HS-27A (cell line): ENCODE data around the gene TEX30.
A peak's percentile ranks its signal among the peaks of the same experiment; 100 is the strongest.
"Not testable (repeated sequence)": the region's sequence is repeated elsewhere in the genome, so short reads cannot be mapped to it uniquely, and the experiment has no call there.

Experiments used
- DNase-seq: peaks from one replicate; pipeline ENCODE4 v3.0.0-alpha.2; 2012; ENCODE audit warnings: low read depth, missing footprints

Gene TEX30

DNA sequence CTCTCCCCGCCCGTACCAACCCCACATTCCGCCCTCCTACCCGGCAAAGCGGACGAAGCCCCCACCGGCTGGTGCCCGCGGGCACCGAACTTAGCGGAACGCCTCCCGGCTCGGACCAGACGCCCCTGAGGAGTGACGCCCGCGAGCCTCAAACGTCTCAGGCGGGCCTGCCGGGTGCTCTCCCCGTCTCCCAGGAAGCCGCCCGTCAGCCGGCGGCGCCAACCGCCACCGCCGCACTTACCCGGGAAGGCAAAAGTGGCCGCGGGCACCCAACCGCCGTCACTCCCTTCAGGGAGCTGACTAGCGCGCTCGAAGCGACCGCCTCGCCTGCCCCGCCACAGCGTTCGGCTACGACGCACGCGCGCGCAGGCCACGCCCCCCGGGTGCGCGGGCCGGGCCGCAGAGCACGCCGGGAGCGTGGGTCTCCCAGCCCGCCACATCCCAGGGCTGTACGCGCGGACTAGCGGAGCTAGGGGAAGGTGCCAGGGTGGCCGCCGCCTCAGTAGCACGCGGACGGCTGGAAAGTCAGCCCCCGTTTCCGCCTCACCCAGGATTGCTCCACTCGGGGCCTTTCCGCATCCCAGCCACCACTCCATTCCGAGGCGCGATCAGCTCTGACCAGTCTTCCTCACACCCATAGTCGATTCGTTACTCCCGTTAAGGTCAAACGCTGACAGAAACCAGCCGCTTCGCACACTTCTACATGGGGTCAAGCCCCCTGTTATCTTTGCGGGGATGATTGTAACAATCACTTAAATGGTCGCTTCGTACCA is at the start of gene TEX30:
TSS of gene TEX30 (minus strand) at position 346 of the 773 bp plus-strand sequence. CDS start 3,760 bp downstream, outside the sequence.
- DNase-seq = peak; percentile 23

DNA sequence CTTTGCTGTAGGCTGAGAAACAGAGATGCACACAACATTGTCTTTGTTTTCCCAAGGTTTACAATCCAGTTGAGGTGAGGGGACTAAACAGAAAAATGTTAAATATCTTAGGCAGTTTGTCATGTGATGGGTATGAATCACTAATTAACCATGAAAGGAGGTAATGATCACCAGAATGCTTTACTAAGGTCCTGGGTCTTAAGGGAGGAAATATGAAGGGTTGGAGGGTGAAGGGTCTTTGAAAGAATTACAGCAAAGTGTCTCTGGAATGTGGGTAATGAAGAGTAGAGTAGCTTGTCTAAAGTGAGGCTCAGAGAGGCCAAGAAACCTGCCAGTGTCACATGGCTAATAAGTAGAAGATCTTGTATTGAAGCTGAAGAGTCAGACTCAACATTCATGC is 44.3 kb upstream of the TEX30 start:
- no peak for DNase-seq

DNA sequence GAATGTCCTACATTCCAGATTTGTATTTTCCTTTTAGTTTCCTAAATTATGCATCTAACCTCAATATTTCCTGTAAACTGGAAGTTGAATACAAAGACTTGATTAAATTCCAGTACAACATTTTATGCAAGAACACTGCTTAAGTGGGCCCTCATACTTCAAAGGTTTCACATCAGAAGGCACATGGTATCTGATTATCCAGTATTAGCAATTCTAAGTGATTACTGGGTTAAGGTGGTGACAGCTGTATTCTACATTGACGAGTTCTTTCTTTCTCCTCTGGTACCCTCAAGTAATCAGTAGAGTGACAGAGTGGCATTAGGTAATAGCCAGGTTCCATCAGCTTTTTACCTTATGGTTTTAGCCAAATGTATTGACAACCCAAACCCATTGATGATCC is 43.7 kb upstream of the TEX30 start:
- DNase-seq = no peak

DNA sequence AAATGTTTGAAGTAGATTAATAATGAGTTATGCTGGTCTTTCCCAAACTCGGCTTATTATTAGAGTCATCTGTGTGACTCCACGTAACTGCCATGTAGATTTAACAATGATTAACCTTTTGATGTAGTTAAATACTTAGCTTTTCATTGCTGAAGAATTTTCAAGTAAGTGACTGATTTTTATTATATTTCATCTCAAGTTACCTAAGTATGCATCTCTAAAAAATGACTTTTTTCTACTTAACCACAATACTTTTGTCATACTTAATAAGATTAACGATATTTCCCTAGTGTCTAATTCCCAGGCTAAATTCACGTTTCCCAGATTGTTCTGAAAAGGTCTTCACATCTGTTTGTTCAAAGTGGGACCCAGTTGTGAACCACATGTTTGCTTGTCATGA is 43.1 kb upstream of the TEX30 start:
- no peak for DNase-seq

DNA sequence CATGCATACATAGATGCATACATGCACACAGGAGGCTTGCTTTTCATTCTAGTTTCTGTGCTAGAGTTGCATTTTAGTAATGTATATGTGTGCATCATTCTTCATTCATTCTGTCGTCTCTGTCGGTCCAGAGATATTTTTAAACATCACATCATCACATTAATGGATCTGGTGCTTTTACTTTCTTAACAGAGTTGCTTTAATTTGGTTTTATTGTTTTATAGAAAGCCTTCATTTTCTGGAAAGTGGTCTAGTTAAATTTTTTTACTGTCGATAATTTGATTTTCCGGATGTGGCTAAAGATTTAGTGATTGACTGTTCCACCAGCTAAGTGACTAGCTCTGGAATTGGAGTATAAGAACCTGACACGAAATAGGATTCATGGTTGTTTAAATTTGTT is 42.2 kb upstream of the TEX30 start:
- DNase-seq = no peak

DNA sequence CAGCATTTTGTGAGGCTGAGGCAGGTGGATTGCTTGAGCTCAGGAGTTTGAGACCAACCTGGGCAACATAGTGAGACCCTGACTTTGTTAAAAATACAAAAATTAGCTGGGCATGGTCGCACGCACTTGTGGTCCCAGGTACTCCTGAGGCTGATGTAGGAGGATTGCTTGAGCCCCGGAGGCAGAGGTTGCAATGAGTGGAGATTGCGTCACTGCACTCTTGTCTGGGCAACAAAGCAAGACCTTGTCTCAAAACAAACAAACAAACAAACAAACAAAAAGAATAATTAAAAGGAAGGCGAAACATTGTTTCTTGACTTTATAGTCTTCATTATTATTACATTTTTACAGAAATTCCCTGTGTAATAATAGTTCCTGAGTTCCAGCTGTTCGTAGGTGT is 41.2 kb upstream of the TEX30 start:
- no peak for DNase-seq

DNA sequence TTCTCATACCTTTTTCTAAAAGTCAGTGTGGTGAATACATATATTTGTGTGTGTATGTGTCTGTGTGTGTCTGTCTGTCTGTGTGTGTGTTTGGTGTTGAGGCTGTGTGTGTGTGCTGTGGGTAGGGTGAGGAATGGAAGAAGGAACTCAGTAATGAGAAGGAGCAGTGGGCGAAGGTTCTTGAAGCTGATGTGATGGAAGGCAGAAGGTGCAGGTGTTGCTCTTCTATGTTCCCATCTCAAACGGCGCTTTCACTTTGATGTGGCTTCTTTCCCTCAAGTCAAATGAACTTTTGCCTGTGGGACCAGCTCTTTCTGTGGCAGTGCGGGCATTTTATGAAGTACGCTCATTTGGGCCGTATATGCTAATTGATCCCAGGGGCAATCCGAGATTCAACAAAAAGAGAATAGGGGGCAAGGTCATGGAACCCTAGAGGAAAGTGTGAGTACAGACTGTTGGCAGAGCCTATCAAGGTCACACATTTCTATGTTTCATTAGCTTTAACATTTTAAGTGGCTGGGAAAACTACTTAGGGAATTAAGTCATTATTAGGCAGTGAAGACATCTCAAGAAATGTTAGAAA is 40.5 kb upstream of the TEX30 start:
- no peak for DNase-seq

DNA sequence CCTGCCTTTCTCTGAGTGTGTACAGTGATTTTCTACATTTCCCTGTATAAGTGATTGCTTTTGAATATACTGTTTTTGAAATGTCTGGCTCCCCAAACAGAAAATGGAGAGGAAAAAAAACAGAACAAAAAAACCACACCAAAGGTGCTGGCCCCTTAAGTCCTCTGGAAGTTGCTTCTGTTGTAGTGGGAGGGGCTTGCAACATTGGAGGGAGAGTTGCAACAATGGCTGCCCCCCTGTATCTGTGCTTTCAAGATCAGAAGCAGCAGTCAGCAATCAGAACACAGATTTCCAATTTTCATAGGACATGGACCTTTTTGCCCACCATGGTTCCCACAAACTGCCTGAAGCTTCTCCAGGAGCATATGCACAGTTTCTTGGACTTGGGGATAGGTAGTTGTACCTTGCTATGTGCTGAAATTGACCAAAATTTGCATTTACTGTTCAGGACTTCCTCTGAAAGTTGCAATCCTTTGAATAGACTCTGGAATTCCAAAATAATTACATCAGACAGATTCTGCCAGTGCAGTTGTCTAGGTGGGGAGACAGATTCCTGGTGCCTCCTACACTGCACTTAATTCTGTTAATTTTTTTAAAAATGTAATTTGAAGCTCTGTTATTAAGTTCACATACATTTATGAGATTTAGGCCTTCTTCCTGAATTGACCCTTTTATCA is 39.2 kb upstream of the TEX30 start:
- no peak for DNase-seq

DNA sequence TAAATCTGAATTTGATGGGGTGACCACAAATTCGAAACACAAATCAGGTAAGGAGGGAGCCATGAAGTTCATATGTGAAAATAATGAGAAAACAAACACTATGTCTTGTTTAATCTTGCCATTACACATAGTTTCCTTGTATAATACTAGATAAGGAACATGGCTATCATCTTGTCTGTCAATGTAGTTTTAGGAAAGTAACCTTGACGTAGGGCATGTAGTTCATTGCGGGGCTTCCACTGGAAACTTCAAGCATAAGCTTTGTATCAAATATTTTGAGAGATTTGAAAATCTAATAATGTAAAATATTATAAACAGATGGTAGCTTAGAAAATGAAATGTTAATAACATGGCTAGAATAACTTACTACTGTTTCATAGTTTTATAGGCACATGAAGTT is 34.1 kb upstream of the TEX30 start:
- no peak for DNase-seq

DNA sequence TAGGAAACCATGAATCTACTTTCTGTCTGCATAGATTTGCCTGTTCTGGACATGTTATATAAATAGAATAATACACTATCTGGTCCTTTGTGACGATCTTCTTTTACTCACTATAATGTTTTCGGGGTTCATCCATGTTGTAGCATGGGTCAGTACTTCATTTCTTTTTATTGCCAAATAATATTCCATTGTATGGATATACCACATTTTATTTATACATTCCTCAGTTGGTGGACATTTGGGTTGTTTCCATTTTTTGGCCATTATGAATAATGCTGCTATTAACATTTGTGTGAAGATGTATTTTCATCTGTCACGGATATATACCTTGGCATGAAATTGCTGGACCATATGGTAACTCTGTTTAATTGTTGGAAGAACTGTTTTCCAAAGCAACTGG is 32.1 kb upstream of the TEX30 start:
- DNase-seq = no peak

DNA sequence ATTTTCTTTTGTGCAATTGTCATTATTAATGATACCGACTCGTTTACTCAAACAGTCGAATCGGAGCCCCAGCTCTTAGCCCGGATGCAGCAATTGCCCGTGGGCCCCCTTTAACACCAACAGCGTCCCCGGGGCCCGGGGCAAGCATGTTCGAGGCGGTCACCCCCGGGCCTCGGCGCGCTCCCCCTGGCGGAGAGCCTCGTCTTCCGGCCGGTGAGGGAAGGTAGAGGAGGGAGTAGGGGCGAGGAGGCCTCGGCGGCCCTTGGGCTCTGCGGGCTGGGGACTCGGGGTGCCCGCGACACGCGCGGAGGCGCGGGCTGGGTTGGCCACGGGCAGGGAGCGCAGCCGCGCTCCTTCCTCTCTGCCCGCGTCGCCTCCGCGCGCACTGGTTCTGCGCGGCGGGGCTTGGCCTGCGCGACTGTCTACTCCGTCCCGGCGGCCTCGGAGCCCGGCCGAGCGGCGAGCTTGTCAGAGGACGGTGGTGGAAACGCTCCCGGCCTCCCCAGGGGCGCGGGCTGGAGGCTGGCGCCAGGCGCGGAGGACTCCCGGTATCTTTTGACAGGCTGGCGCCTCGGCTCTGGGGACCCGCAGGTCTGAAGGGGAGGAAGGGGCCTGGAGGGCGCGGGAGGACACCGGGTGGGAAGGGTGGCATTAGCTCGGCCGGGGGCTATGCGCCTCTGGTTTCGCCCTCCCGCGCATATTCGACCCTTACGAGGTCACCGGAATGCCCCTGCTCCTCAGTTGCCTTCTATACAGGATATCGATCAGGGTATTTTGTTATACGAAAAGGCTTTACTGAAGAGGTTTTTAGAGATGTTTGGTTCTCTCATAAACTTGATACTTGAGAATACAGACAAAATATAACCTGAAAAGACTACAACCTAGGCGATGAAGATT is 26.8 kb upstream of the TEX30 start:
- no peak for DNase-seq

DNA sequence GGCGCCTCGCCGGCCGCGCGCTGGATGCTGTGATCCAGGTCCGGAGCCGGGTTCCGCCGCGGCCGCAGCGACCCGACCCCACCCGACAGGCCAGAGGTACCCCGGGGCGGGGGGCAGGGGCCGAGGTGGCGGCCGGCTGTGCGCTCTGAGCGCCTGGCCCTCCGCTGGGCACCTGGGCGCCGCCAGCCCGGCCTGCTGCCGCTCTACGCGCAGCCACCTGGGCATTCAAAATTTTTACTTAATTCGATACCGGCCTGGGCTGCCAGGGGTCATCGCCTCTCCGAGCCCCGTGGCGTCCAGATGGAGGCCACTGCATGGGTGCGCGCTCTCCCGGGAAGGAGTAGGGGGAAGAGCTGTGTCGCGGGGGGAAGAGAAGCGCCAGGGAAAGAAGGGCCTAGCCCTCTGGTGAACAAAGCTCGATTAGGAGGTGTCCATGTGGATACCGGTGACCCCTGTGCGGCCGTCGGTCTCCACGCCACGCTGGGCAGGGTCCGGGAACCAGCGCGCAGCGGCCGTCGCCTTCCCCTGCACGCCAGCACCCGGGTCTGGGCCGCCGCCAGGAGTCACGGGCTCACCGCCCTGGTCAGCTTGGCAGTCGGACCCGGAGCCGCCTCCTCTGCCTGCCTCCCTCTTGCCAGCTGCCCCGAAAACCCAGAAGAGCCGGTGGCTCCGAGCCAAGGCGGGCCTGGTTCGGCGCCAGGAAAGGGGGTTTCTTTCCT is 26.0 kb upstream of the TEX30 start:
- no peak for DNase-seq

DNA sequence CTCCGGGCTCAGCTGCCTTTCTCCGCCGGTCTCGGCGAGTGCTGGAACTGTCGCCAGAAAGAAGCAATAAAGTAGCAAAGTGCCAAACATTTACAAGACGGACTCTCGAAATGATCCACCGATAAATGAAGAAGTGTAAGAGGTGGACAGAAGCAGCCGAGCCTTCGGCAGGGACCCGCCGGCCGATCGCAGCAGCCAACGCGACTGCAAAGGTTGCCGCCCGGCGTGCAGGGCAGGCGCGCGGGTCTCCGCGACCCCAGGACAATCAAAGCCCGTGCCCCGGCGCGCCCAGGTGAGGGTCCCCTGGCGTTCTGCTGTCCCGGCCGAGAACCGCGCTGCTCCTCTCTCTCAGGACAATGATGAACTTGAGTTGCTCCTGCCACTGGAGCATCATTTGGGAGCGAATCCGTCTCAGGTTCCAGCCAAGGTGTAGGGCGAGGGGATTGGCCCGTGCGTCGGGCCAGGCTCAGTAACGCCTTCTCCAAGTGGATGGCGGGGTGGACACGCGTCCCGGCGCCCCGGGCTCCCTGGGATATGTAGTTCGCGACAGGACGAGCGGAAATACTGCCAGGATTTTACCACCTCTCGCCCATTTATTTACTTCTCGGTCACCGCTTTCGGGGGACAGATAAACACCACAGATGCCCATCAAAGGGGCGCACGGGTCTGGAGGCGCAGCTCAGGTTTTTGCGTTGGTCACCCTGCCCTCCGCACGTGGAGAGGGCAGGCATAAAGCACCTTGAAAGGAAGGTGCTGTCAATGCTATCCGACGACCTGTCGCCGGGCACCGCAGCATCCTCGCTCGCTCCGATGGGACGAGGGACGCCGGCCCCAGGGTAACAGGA is 25.2 kb upstream of the TEX30 start, which contains the start of the genes BIVM and POGLUT2:
TSS of gene BIVM (plus strand) at position 539 of the 845 bp plus-strand sequence. CDS start 8,149 bp downstream, outside the sequence.
TSS of gene POGLUT2 (minus strand) at position 396 of the 845 bp plus-strand sequence. CDS start at position 90, 306 bp downstream.
- peak; percentile 41 for DNase-seq

DNA sequence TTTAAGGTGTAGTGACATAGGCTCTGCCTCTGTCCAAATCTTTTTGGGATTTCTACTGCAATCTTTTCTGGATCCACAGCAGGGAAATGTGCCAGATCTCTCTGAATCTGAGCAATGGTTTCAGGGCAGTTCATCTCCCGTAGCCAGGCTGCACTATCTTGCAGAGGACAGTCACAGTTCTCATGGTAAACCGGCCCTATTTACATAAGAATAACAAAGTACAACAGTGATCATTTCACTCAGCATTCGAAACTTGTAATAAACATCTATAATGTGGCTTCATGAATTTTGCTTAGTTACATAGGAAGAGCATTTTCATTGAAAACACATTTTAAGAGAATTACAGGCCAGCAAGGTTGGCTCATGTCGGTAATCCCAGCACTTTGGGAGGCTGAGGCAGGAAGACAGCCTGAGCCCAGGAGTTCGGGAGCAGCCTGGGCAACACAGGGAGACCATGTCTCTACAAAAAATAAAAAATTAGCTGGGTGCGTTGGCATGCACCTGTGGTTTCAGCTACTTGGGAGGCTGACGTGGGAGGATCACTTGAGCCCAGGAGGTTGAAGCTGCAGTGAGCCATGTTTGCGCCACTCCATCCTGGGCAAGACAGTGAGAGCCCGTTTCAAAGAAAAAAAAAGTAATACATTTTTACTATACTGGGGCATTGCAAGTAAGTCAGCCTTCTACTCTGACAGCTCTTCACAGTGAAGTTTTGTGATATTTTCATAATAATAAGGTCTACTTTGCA is 20.2 kb upstream of the TEX30 start:
- no peak for DNase-seq

DNA sequence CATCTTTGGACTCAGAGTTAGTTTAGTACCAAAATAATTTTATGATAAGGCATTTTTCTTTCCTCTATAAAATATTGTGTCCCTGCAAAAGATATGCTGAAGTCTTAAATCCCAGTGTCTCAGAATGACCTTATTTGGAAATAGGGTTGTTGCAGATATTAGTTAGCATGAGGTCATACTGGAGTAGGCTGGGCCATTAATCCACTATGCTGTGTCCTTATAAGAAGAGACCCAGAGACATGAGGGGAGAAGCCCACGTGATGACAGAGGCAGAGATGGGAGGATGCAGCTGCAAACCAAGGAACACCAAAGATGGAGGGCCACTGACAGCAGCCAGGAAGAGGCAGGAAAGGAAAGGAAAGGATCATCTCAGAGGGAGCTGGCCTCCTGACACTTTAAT is 18.8 kb upstream of the TEX30 start:
- no peak for DNase-seq

DNA sequence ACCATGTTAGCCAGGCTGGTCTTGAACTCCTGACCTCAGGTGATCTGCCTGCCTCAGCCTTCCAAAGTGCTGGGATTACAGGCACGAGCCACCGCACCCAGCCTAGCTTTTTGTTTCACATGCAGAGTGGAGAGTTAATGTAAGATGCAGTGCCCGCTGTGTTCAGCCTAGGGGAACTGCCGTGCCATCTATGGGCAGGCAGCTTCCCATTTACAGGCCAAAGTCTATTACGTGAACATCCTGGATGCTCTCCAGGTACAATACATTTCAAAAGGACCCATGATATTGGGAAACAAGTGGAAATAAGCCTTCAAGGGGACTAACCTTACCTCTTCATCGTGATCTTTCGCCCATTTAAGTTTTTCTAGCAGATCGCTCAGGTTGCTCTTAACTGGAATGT is 15.1 kb upstream of the TEX30 start:
- DNase-seq = no peak

DNA sequence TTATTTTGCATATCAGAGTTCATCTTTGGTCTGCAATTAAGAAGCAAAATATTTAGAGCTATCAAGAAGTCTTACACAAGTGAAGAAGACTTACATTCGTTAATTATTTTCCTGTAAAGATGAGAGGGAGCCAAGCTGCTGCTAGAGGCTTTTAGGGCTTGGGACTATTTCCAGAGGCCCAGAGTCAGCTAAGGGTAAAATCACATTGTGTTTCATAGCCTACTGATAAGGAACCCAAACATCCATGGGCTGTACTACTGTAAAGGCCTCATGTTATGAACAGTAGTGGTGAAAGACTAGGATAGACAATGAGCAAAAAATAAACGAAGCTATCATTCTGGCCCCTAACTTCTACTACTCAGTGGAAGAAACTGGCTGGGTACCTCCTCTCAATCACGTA is 10.9 kb upstream of the TEX30 start:
- DNase-seq = no peak

DNA sequence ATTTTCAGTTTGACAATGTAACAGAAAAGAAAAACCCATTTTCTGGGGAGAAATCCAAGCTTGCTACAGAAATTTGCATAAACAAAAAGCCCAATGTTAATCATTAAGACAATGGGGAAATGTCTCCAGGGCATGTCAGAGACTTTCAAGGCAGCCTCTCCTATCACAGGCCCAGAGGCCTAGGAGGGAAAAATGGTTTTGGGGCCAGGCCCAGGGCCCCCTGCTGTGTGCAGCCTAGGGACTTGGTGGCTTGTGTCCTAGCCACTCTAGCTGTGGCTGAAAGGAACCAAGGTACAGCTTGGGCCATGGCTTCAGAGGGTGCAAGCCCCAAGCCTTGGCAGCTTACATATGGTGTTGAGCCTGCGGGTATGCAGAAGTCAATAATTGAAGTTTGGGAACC is 8.0 kb upstream of the TEX30 start:
- DNase-seq = no peak

DNA sequence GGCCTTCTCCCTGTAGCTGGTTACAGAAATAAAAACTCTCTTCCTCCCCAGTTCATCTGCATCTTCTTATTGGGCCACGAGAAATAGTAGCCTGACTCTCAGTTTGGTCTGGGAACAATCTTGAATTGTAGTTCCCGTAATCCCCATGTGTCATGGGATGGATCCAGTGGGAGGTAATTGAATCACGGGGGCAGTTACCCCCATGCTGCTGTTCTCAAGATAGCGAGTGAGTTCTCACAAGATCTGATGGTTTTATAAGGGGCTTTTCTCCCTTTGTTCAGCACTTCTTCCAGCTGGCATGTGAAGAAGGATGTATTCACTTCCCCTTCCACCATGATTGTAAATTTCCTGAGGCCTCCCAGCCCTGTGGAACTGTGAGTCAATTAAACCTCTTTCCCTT is 7.1 kb upstream of the TEX30 start:
- DNase-seq = not testable (repeated sequence)
